K562 (cell line): ENCODE results near the gene OSBPL3. TPM values are rescaled to one million over a fixed set of nuclear protein-coding genes. Genes with fewer than 3 reads are reported as not detected.

ENCODE experiments used
- ATAC-seq: fragments of 200-7000 bp; cut with Tn5 transposase; 3 replicates; pipeline ENCODE4 v1.9.1; 2020; ENCODE audit warnings: moderate library complexity
- BruUV-seq: library from RNA; stranded (reverse); fragments of 400-500 nt; replicated peaks from 2 replicates; lab custom pipeline; 2021; lab: Mats Ljungman, UMichigan
- CTCF ChIA-PET: fragments of 300-600 bp; formaldehyde crosslinking; extraction: SDS; loops from one replicate; lab custom pipeline; 2021; ENCODE audit warnings: low intra/inter-chr PET ratio; lab: Yijun Ruan, JAX
- POLR2A ChIA-PET: fragments of 300-600, 350-650 bp; sonication (Branson Sonifier 250); formaldehyde crosslinking; extraction: SDS; loops from one replicate; lab custom pipeline; 2021; ENCODE audit warnings: antibody characterized with exemption, inconsistent platforms; lab: Yijun Ruan, JAX
- DNase-seq, 4 experiments: peaks; one replicate each; pipeline versions ENCODE4 v3.0.0 to v3.0.0-alpha.2; 2011 to 2018; ENCODE audit warnings: low spot score in 3 of 4, mixed read lengths in 3 of 4; ENCODE audit errors: extremely low read depth in 1 of 4
- FAIRE-seq: peaks from 2 replicates; lab custom pipeline; 2011; peaks lifted over from hg19 to GRCh38; lab: Jason Lieb, UNC
- H2AFZ ChIP-seq: 2 replicates; pipeline ENCODE4 v1.6.0; 2011; ENCODE audit warnings: low read depth, low read length, control low read depth, inconsistent platforms
- H3K27ac ChIP-seq: fragments of 200-600 bp; 3 replicates; pipeline ENCODE4 v1.8.0; 2011; ENCODE audit warnings: low read depth, mild to moderate bottlenecking, control low read depth, inconsistent platforms, low read length, moderate library complexity, mixed read lengths; ENCODE audit errors: extremely low read depth
- H3K27me3 ChIP-seq, 2 experiments: fragments of 300-600 bp in 1 of 2; 2 replicates in 1 of 2; 3 replicates in 1 of 2; pipeline versions ENCODE4 v1.6.0 to v1.8.0; 2011; ENCODE audit warnings: inconsistent platforms in 2 of 2, low read length in 2 of 2, mild to moderate bottlenecking in 1 of 2, mixed read lengths in 1 of 2, moderate library complexity in 1 of 2; ENCODE audit not compliant: control insufficient read depth in 2 of 2, insufficient read depth in 2 of 2
- H3K36me3 ChIP-seq: fragments of 300-600 bp; 3 replicates; pipeline ENCODE4 v1.8.0; 2011; ENCODE audit warnings: mild to moderate bottlenecking, low read length, inconsistent platforms; ENCODE audit not compliant: control insufficient read depth, insufficient read depth
- H3K4me1 ChIP-seq, 2 experiments: fragments of 200-600 bp in 1 of 2; replicated peaks in 1 of 2; 2 replicates in 1 of 2; 3 replicates in 1 of 2; pipeline versions ENCODE4 v1.5.1 to v1.8.0; 2011; ENCODE audit warnings: inconsistent platforms in 2 of 2, low read length in 2 of 2, mild to moderate bottlenecking in 1 of 2, mixed read lengths in 1 of 2, moderate library complexity in 1 of 2; ENCODE audit not compliant: control insufficient read depth in 2 of 2, insufficient read depth in 2 of 2
- H3K4me2 ChIP-seq: 2 replicates; pipeline ENCODE4 v1.6.1; 2011; ENCODE audit warnings: low read length, control low read depth, inconsistent platforms, mixed read lengths; ENCODE audit not compliant: insufficient read depth
- H3K4me3 ChIP-seq: fragments of 200-600 bp; sonication (generic), shearing (Covaris generic); 2 replicates; pipeline ENCODE4 v1.5.1; 2016; ENCODE audit warnings: control low read depth, inconsistent platforms
- H3K79me2 ChIP-seq: fragments of 200-600 bp; 3 replicates; pipeline ENCODE4 v1.8.0; 2011; ENCODE audit warnings: low read length, inconsistent platforms; ENCODE audit not compliant: control insufficient read depth, insufficient read depth
- H3K9ac ChIP-seq, 2 experiments: 2 replicates each; pipeline versions ENCODE4 v1.6.0 to v1.6.1; 2011; ENCODE audit warnings: low read depth in 2 of 2, low read length in 2 of 2, control low read depth in 1 of 2, inconsistent platforms in 1 of 2, mild to moderate bottlenecking in 1 of 2, mixed read lengths in 1 of 2; ENCODE audit not compliant: insufficient read depth in 1 of 2
- H3K9me1 ChIP-seq: one replicate; pipeline ENCODE4 v1.6.0; 2011; ENCODE audit warnings: inconsistent platforms, mild to moderate bottlenecking, low read length, moderate library complexity; ENCODE audit not compliant: control insufficient read depth, insufficient read depth
- H3K9me3 ChIP-seq: replicated peaks from 2 replicates; pipeline ENCODE4 v1.5.1; 2011; ENCODE audit warnings: low read depth, low read length, inconsistent platforms; ENCODE audit not compliant: control insufficient read depth, insufficient read depth
- H4K20me1 ChIP-seq: replicated peaks from 2 replicates; pipeline ENCODE4 v1.6.1; 2011; ENCODE audit warnings: low read length, inconsistent platforms, mixed read lengths; ENCODE audit not compliant: control insufficient read depth, insufficient read depth
- GTF2A2 ChIP-seq: IDR thresholded peaks from 2 replicates; pipeline ENCODE4 v1.6.1; 2016; ENCODE audit warnings: mild to moderate bottlenecking, missing genetic modification characterization, missing compliant biosample characterization
- KDM1A ChIP-seq, 2 experiments: fragments of 450-650 bp; IDR thresholded peaks; 2 replicates each; pipeline ENCODE4 v1.6.1; 2016; ENCODE audit warnings: mild to moderate bottlenecking in 2 of 2
- MITF ChIP-seq: IDR thresholded peaks from 2 replicates; pipeline ENCODE4 v1.6.1; 2014; ENCODE audit warnings: antibody characterized with exemption
- PKNOX1 ChIP-seq: fragments of 450-650 bp; IDR thresholded peaks from 2 replicates; pipeline ENCODE4 v1.6.1; 2016
- ZNF318 ChIP-seq, 2 experiments: fragments of 450-650 bp; IDR thresholded peaks; 2 replicates each; pipeline ENCODE4 v1.6.1; 2016; ENCODE audit warnings: mild to moderate bottlenecking in 2 of 2, borderline replicate concordance in 1 of 2, low read depth in 1 of 2, moderate library complexity in 1 of 2
- WGBS: fragments of 100-300 bp; shearing (Covaris generic); methylation state at CpG from one replicate; pipeline ENCODE4 v1.1.6; 2016; ENCODE audit warnings: low coverage, mixed read lengths; ENCODE audit not compliant: insufficient coverage; ENCODE audit errors: missing lambda C conversion rate; 5-methylcytosine and 5-hydroxymethylcytosine counted together
- in situ Hi-C: fragments of 300-500 bp; cut with MboI; formaldehyde crosslinking; loops from 4 replicates; pipeline ENCODE4 v1.15.0; 2018; ENCODE audit warnings: inconsistent platforms, mixed read lengths
- intact Hi-C: fragments of 100-400 bp; cut with micrococcal nuclease; formaldehyde crosslinking; loops from 2 replicates; pipeline ENCODE4 v1.14.2; 2022
- polyA plus RNA-seq, 8 experiments: library from polyadenylated mRNA; depleted of rRNA in 4 of 8; stranded (reverse) in 5 of 8; unstranded in 3 of 8; fragments of >200 nt; fragmentation: Nextera tagmentation in 2 of 8; fragmentation: Illumina TruSeq in 1 of 8; extraction: Ambion mirVana in 2 of 8; extraction: Trizol in 1 of 8; gene quantifications; 2 replicates each; pipeline versions ENCODE4 v1.2.1 to v1.2.3, GENCODE V29; 2011 to 2014; ENCODE audit warnings: inconsistent platforms in 1 of 8, missing spikeins in 1 of 8
- total RNA-seq, 7 experiments: library from RNA; depleted of rRNA in 6 of 7; stranded (reverse); fragments of >200 nt in 6 of 7; fragmentation: Illumina TruSeq in 2 of 7; extraction: Trizol in 2 of 7; gene quantifications; 2 replicates each; pipeline versions ENCODE4 v1.2.1 to v1.2.3, GENCODE V29; 2011 to 2021; ENCODE audit warnings: low replicate concordance in 1 of 7

The OSBPL3 gene
- total and polyA plus RNA-seq, 9 of the 15 experiments (the other 6 are each of a cell fraction or from before 2014, with no cell fraction given), result 4.8 to 37.2 (median 26.5) TPM

GRCh38 chr7:24754906-24755506 is 225.0 kb downstream of the OSBPL3 start:
- no peaks in the 10 kb centered on the region for H3K9me3 ChIP-seq
- no peaks in the 10 kb centered on the region for H4K20me1 ChIP-seq
- intact Hi-C loops (no loop called here), in situ Hi-C loops (no loop called here)
- FAIRE-seq, result no peak
- H3K4me2 ChIP-seq, result no peak overlapping the region
- ChIA-PET CTCF (interaction anchor here (0.6 kb wide), 1 partner anchor 380 kb away, joined by 3 read pairs; no protein-coding TSS in a partner anchor), POLR2A (interaction anchor here (1.8 kb wide), 2 partner anchors 8 to 13 kb away, joined by 6 to 7 read pairs; no protein-coding TSS in a partner anchor)
- H3K9me1 ChIP-seq, result no peaks in the 10 kb centered on the region
- no peak overlapping the region for H2AFZ ChIP-seq
- H3K4me1 ChIP-seq, result peaks cover 0 to 14% of the 10 kb centered on the region in 2 experiments; a peak in 2 of 5 replicates
- H3K36me3 ChIP-seq, result no peaks in the 10 kb centered on the region
- H3K27me3 ChIP-seq, result peaks cover 22 to 46% of the 10 kb centered on the region in 2 experiments
- no peaks in the 10 kb centered on the region for H3K79me2 ChIP-seq
- no peak overlapping the region for H3K4me3 ChIP-seq
- no peak for ATAC-seq
- 0% methylated on average over 3 of the region's 3 CpGs for WGBS
- no peak overlapping the region for H3K9ac ChIP-seq
- BruUV-seq, result no TSS peak
- no peak overlapping the region for H3K27ac ChIP-seq
- TF ChIP-seq PKNOX1 (peak; percentile 37; the same call in 1 of the 2 replicates), ZNF318 (IDR thresholded peaks at IDR 0.05; ENCODE audit: borderline replicate concordance in 1 of 2, low read depth in 1 of 2) (no peak), KDM1A (IDR thresholded peaks at IDR 0.05) (peak in 1 of 2 experiments; percentile 39; a peak in 1 of 4 replicates), MITF (no peak), GTF2A2 (tag) (no peak)
- no peak for DNase-seq
